NCI-H1436 treated with DMSO at 0.1 percent for 48 hours (cell line): Measurements from ENCODE around the gene FAM98C.
"Not testable (repeated sequence)": the region's sequence is repeated elsewhere in the genome, so short reads cannot be mapped to it uniquely, and the experiment has no call there.

Experiments used
- DNase-seq: peaks from one replicate; lab custom pipeline; 2025; lab: John Stamatoyannopoulos, UW

The FAM98C gene

GRCh38 chr19:38402967-38403674 is at the start of gene FAM98C:
Gene FAM98C, plus strand, starts transcription at chr19:38403093. Its CDS starts 61 bp downstream, at chr19:38403154.
- peak; percentile 71 for DNase-seq

GRCh38 chr19:38355728-38356725 is 46.9 kb upstream of the FAM98C start:
- DNase-seq: no peak

GRCh38 chr19:38358071-38358470 is 44.8 kb upstream of the FAM98C start:
- no peak for DNase-seq

GRCh38 chr19:38359242-38360021 is 43.5 kb upstream of the FAM98C start:
- no peak for DNase-seq

- DNase-seq: no peak
Observed at GRCh38 chr19:38360351-38360750, 42.5 kb upstream of the FAM98C start.

GRCh38 chr19:38360839-38361631 is 41.9 kb upstream of the FAM98C start:
- no peak for DNase-seq

- DNase-seq: peak; percentile 56
Observed at GRCh38 chr19:38361633-38362075, 41.2 kb upstream of the FAM98C start.

GRCh38 chr19:38362076-38362945 is 40.6 kb upstream of the FAM98C start:
- DNase-seq: peak; percentile 56

GRCh38 chr19:38362946-38363688 is 39.8 kb upstream of the FAM98C start:
- not testable (repeated sequence) for DNase-seq

GRCh38 chr19:38367041-38367440 is 35.9 kb upstream of the FAM98C start:
- DNase-seq: no peak

- no peak for DNase-seq
Observed at GRCh38 chr19:38369584-38369983, 33.3 kb upstream of the FAM98C start.

- DNase-seq: no peak
Observed at GRCh38 chr19:38370299-38370698, 32.6 kb upstream of the FAM98C start.

GRCh38 chr19:38371081-38371480 is 31.8 kb upstream of the FAM98C start:
- DNase-seq: no peak

GRCh38 chr19:38373907-38374331 is 29.0 kb upstream of the FAM98C start:
- no peak for DNase-seq

- DNase-seq: peak; percentile 95
Observed at GRCh38 chr19:38374332-38375097, 28.4 kb upstream of the FAM98C start, which contains the start of gene PSMD8. Gene PSMD8, plus strand, starts transcription at chr19:38374571. Its CDS starts 31 bp downstream, at chr19:38374602.

GRCh38 chr19:38375098-38375493 is 27.8 kb upstream of the FAM98C start:
- no peak for DNase-seq

- no peak for DNase-seq
Observed at GRCh38 chr19:38375748-38376147, 27.1 kb upstream of the FAM98C start.

- no peak for DNase-seq
Observed at GRCh38 chr19:38376576-38376975, 26.3 kb upstream of the FAM98C start.

GRCh38 chr19:38377052-38377451 is 25.8 kb upstream of the FAM98C start:
- DNase-seq: no peak
